ENCODE measurements around the gene SLAIN1. TPM values are rescaled to one million over a fixed set of nuclear protein-coding genes. Genes with fewer than 3 reads are reported as not detected.

Gene SLAIN1
- total and polyA plus RNA-seq, 2 of the 8 experiments (the other 6 are each of a cell fraction or from before 2014, with no cell fraction given): 35.0 to 37.7 TPM

- Histone ChIP-seq H2BK20ac (ENCODE audit: low read length) (no peak overlapping the region), H3K18ac (ENCODE audit: extremely low read depth, low read length) (no peak overlapping the region), H3K4me3 (ENCODE audit: extremely low read depth in 1 of 4, insufficient read depth in 2 of 4, low read depth in 3 of 4, low read length in 4 of 4) (no peak overlapping the region), H3K79me2 (ENCODE audit: control insufficient read depth in 1 of 2, insufficient read depth in 2 of 2, low read length in 2 of 2) (peaks cover 0 to 56% of the 10 kb centered on the region in 2 experiments; a peak in 2 of 4 replicates), H3K79me1 (ENCODE audit: low read depth, low read length) (no peaks in the 10 kb centered on the region), H4K8ac (ENCODE audit: extremely low read depth, insufficient read depth, low read length) (no peak overlapping the region), H3K23me2 (ENCODE audit: low read depth, low read length) (no peaks in the 10 kb centered on the region), H3K9ac (replicated peaks in 1 of 4; ENCODE audit: extremely low read depth in 1 of 4, low read depth in 3 of 4, low read length in 3 of 4) (no peak overlapping the region), H3K4me1 (replicated peaks in 1 of 4; ENCODE audit: control insufficient read depth in 3 of 4, insufficient read depth in 4 of 4, low read length in 3 of 4) (peaks cover 0 to 3% (median 0%) of the 10 kb centered on the region in 4 experiments; a peak in 2 of 7 replicates), H3K4me2 (ENCODE audit: insufficient read depth in 1 of 2, low read depth in 2 of 2, low read length in 2 of 2) (no peak overlapping the region), H2BK120ac (replicated peaks; ENCODE audit: low read depth, low read length) (no peak overlapping the region), H3K27ac (ENCODE audit: low read depth, low read length) (no peak overlapping the region), H3K27me3 (replicated peaks in 1 of 4; ENCODE audit: control insufficient read depth in 3 of 4, extremely low read depth in 1 of 4, insufficient read depth in 3 of 4, low read length in 3 of 4) (no peaks in the 10 kb centered on the region), H2AK5ac (ENCODE audit: low read depth, low read length) (no peak overlapping the region), H3K23ac (ENCODE audit: insufficient read length) (no peak overlapping the region), H3K9me3 (ENCODE audit: insufficient read depth in 2 of 2, low read depth in 1 of 2, low read length in 1 of 2) (no peaks in the 10 kb centered on the region), H2AFZ (ENCODE audit: low read length) (no peak overlapping the region), H3K14ac (ENCODE audit: insufficient read length) (no peak overlapping the region), H4K91ac (replicated peaks; ENCODE audit: insufficient read length, low read length) (no peak overlapping the region), H4K5ac (ENCODE audit: insufficient read length, low read depth, low read length) (no peak overlapping the region), H2BK5ac (ENCODE audit: low read depth, low read length) (no peak overlapping the region), H3K56ac (replicated peaks; ENCODE audit: insufficient read length, low read depth, low read length) (no peak overlapping the region), H2BK15ac (ENCODE audit: low read length) (no peak overlapping the region), H2BK12ac (ENCODE audit: low read depth, low read length) (no peak overlapping the region), H3K36me3 (ENCODE audit: control insufficient read depth in 2 of 4, insufficient read depth in 4 of 4, low read length in 3 of 4) (peaks cover 0 to 13% (median 4%) of the 10 kb centered on the region in 4 experiments; a peak in 2 of 8 replicates), H3K4ac (replicated peaks; ENCODE audit: insufficient read length, low read depth, low read length) (no peak overlapping the region), H4K20me1 (replicated peaks in 1 of 2; ENCODE audit: control insufficient read depth in 1 of 2, insufficient read depth in 2 of 2, low read length in 2 of 2) (peaks cover 0 to 3% of the 10 kb centered on the region in 2 experiments)
- no peak for DNase-seq (ENCODE audit: low read depth in 1 of 2, low spot score in 2 of 2)
- WGBS, 2 experiments (ENCODE audit: extremely low coverage in 1 of 2, insufficient coverage in 1 of 2, insufficient read length in 1 of 2, insufficient replicate concordance in 2 of 2, low coverage in 1 of 2, low lambda C conversion rate in 2 of 2, missing lambda C conversion rate in 1 of 2): 91% methylated on average over 4 of the region's 4 CpGs; no CpG with 5 or more reads in 1 of the 2 experiments
- no peak for FAIRE-seq
- ChIA-PET CTCF (ENCODE audit: partially characterized antibody) (interaction anchor here (0.7 kb wide), 1 partner anchor 214 kb away, joined by 3 read pairs; no protein-coding TSS in a partner anchor), POLR2A (ENCODE audit: partially characterized antibody) (no interaction called here)
- TF ChIP-seq EZH2 (IDR thresholded peaks at IDR 0.05; ENCODE audit: low read depth, low read length, severe bottlenecking) (no peak), CBX8 (IDR thresholded peaks at IDR 0.05; ENCODE audit: borderline replicate concordance, low read depth, low read length) (no peak), FOSL1 (IDR thresholded peaks at IDR 0.05; ENCODE audit: insufficient read depth, low read depth, low read length) (no peak), TEAD4 (IDR thresholded peaks at IDR 0.05; ENCODE audit: low read depth, low read length) (no peak), SRF (IDR thresholded peaks at IDR 0.05; ENCODE audit: low read depth, low read length) (no peak), SP2 (IDR thresholded peaks at IDR 0.05; ENCODE audit: low read length) (no peak), GABPA (IDR thresholded peaks at IDR 0.05; ENCODE audit: borderline replicate concordance, insufficient read depth, low read length) (no peak), CHD2 (IDR thresholded peaks at IDR 0.05; ENCODE audit: low read length) (no peak), KDM4A (IDR thresholded peaks at IDR 0.05; ENCODE audit: low read depth, low read length, severe bottlenecking) (no peak)
Observed at GRCh38 chr13:77717508-77717907, 20.0 kb downstream of the SLAIN1 start.

Measured in H1 (cell line).